GM12878 (cell line): ENCODE results near the gene HAP1.

ENCODE experiments used
- BRCA1 ChIP-seq: IDR thresholded peaks from 2 replicates; pipeline ENCODE4 v1.6.1; 2011; ENCODE audit warnings: low read depth, low read length, improper control_type of control experiment
- EP300 ChIP-seq, 2 experiments: fragments of 150-350 bp in 1 of 2; IDR thresholded peaks; 2 replicates each; pipeline ENCODE4 v1.6.1; 2011 to 2012; ENCODE audit warnings: low read depth in 2 of 2, low read length in 2 of 2, borderline replicate concordance in 1 of 2, improper control_type of control experiment in 1 of 2, inconsistent platforms in 1 of 2; ENCODE audit not compliant: control insufficient read depth in 1 of 2
- EZH2 ChIP-seq: IDR thresholded peaks from 2 replicates; pipeline ENCODE4 v1.6.1; 2012; ENCODE audit warnings: low read depth, mild to moderate bottlenecking, control low read depth, inconsistent platforms, low read length, borderline replicate concordance; ENCODE audit not compliant: control insufficient read depth
- POLR2A ChIP-seq: IDR thresholded peaks from 2 replicates; pipeline ENCODE4 v1.6.1; 2011; ENCODE audit warnings: low read depth, mild to moderate bottlenecking, low read length
- RELA ChIP-seq: fragments of 450-650 bp; IDR thresholded peaks from 2 replicates; pipeline ENCODE4 v1.8.0; 2014; ENCODE audit warnings: borderline replicate concordance; ENCODE audit not compliant: partially characterized antibody
- RFX5 ChIP-seq: IDR thresholded peaks from 2 replicates; pipeline ENCODE4 v1.6.1; 2011; ENCODE audit warnings: low read depth, low read length, improper control_type of control experiment
- YY1 ChIP-seq: IDR thresholded peaks from 2 replicates; pipeline ENCODE4 v1.6.1; 2011; ENCODE audit warnings: low read depth, mild to moderate bottlenecking, low read length
- TF ChIP-seq, protein P1 (sequence below), 3 experiments: IDR thresholded peaks in 2 of 3; conservative IDR thresholded peaks in 1 of 3; 2 replicates each; pipeline ENCODE4 v1.5.1; 2011; ENCODE audit warnings: low read depth in 3 of 3, low read length in 3 of 3, mild to moderate bottlenecking in 3 of 3, control low read depth in 2 of 3, moderate library complexity in 2 of 3, inconsistent platforms in 1 of 3, mixed read lengths in 1 of 3; ENCODE audit not compliant: control insufficient read depth in 2 of 3, insufficient read depth in 1 of 3; ENCODE audit errors: extremely low read depth in 1 of 3
- TF ChIP-seq, protein P2 (sequence below): IDR thresholded peaks from 2 replicates; pipeline ENCODE4 v1.6.1; 2012; ENCODE audit warnings: mild to moderate bottlenecking, low read depth, low read length
- TF ChIP-seq, protein P3 (sequence below): fragments of 450-650 bp; IDR thresholded peaks from 2 replicates; pipeline ENCODE4 v1.6.1; 2017; ENCODE audit warnings: mild to moderate bottlenecking
- TF ChIP-seq, protein P4 (sequence below): IDR thresholded peaks from 2 replicates; pipeline ENCODE4 v1.6.1; 2012; ENCODE audit warnings: low read depth, low read length, improper control_type of control experiment

DNA sequence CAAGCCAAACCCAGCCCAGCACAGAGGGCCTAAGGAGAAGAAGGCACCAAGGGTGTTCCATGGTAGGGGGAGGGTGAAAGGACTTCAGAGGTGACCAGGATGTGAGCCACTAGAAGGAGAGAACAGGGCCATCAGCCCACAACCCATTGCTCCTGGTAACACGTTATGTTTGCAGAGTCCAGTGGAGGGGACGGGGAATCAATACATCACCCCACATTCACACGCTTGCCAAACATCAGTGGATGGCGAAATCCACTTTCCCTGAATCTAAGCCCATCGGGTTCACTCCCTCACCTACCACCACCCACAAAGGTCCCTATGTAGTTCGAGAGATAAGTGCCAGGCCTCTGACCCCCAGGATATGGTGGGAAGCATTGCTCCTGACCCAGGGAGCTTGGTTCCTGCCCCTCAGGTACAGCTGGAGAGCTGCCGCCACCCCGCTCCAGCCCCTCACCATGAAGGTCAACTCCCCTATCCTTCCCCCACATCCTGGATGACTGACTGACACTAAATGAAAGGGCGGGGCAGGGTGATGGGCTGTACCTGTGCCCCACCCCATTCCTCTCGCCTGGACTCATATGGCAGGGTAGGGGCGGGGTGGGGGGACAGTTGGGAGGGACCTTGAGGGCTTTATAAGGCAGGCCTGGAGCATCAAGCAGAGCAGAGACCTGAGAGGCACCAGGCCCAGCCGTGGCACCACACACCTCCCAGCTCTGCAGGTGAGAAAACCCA is 22.6 kb downstream of the HAP1 start, which contains the start of gene GAST:
- TF ChIP-seq, protein P1, sequence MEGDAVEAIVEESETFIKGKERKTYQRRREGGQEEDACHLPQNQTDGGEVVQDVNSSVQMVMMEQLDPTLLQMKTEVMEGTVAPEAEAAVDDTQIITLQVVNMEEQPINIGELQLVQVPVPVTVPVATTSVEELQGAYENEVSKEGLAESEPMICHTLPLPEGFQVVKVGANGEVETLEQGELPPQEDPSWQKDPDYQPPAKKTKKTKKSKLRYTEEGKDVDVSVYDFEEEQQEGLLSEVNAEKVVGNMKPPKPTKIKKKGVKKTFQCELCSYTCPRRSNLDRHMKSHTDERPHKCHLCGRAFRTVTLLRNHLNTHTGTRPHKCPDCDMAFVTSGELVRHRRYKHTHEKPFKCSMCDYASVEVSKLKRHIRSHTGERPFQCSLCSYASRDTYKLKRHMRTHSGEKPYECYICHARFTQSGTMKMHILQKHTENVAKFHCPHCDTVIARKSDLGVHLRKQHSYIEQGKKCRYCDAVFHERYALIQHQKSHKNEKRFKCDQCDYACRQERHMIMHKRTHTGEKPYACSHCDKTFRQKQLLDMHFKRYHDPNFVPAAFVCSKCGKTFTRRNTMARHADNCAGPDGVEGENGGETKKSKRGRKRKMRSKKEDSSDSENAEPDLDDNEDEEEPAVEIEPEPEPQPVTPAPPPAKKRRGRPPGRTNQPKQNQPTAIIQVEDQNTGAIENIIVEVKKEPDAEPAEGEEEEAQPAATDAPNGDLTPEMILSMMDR (IDR thresholded peaks at IDR 0.05 in 2 of 3, conservative IDR thresholded peaks at IDR 0.05 in 1 of 3; ENCODE audit: control insufficient read depth in 2 of 3, extremely low read depth in 1 of 3, insufficient read depth in 1 of 3, low read depth in 3 of 3, low read length in 3 of 3): no peak
- TF ChIP-seq EZH2 (no peak), POLR2A (no peak), YY1 (no peak), RFX5 (no peak), RELA (no peak), EP300 (IDR thresholded peaks at IDR 0.05; ENCODE audit: borderline replicate concordance in 1 of 2, control insufficient read depth in 1 of 2, low read depth in 2 of 2, low read length in 2 of 2) (no peak), BRCA1 (no peak)
- TF ChIP-seq, protein P2, sequence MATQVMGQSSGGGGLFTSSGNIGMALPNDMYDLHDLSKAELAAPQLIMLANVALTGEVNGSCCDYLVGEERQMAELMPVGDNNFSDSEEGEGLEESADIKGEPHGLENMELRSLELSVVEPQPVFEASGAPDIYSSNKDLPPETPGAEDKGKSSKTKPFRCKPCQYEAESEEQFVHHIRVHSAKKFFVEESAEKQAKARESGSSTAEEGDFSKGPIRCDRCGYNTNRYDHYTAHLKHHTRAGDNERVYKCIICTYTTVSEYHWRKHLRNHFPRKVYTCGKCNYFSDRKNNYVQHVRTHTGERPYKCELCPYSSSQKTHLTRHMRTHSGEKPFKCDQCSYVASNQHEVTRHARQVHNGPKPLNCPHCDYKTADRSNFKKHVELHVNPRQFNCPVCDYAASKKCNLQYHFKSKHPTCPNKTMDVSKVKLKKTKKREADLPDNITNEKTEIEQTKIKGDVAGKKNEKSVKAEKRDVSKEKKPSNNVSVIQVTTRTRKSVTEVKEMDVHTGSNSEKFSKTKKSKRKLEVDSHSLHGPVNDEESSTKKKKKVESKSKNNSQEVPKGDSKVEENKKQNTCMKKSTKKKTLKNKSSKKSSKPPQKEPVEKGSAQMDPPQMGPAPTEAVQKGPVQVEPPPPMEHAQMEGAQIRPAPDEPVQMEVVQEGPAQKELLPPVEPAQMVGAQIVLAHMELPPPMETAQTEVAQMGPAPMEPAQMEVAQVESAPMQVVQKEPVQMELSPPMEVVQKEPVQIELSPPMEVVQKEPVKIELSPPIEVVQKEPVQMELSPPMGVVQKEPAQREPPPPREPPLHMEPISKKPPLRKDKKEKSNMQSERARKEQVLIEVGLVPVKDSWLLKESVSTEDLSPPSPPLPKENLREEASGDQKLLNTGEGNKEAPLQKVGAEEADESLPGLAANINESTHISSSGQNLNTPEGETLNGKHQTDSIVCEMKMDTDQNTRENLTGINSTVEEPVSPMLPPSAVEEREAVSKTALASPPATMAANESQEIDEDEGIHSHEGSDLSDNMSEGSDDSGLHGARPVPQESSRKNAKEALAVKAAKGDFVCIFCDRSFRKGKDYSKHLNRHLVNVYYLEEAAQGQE: no peak
- TF ChIP-seq, protein P3, sequence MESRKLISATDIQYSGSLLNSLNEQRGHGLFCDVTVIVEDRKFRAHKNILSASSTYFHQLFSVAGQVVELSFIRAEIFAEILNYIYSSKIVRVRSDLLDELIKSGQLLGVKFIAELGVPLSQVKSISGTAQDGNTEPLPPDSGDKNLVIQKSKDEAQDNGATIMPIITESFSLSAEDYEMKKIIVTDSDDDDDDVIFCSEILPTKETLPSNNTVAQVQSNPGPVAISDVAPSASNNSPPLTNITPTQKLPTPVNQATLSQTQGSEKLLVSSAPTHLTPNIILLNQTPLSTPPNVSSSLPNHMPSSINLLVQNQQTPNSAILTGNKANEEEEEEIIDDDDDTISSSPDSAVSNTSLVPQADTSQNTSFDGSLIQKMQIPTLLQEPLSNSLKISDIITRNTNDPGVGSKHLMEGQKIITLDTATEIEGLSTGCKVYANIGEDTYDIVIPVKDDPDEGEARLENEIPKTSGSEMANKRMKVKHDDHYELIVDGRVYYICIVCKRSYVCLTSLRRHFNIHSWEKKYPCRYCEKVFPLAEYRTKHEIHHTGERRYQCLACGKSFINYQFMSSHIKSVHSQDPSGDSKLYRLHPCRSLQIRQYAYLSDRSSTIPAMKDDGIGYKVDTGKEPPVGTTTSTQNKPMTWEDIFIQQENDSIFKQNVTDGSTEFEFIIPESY: no peak
- TF ChIP-seq, protein P4, sequence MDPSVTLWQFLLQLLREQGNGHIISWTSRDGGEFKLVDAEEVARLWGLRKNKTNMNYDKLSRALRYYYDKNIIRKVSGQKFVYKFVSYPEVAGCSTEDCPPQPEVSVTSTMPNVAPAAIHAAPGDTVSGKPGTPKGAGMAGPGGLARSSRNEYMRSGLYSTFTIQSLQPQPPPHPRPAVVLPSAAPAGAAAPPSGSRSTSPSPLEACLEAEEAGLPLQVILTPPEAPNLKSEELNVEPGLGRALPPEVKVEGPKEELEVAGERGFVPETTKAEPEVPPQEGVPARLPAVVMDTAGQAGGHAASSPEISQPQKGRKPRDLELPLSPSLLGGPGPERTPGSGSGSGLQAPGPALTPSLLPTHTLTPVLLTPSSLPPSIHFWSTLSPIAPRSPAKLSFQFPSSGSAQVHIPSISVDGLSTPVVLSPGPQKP: no peak
